Subcutaneous abdominal adipose tissue (tissue), 5 donors: ENCODE data around the gene VANGL1.

Experiments used
- H3K27ac ChIP-seq: one replicate; pipeline ENCODE4 v1.7.0; 2013; ENCODE audit warnings: low read depth, mild to moderate bottlenecking, inconsistent platforms, low read length, moderate library complexity
- H3K27me3 ChIP-seq, 5 donors: one replicate each; pipeline ENCODE4 v1.7.0; 2013; ENCODE audit warnings: low read length in 5 of 5, inconsistent platforms in 1 of 5; ENCODE audit not compliant: control insufficient read depth in 5 of 5, insufficient read depth in 4 of 5
- H3K36me3 ChIP-seq, 5 donors: one replicate each; pipeline ENCODE4 v1.7.0; 2013; ENCODE audit warnings: low read length in 5 of 5; ENCODE audit not compliant: control insufficient read depth in 5 of 5, insufficient read depth in 5 of 5
- H3K4me1 ChIP-seq, 5 donors: one replicate each; pipeline ENCODE4 v1.7.0; 2013; ENCODE audit warnings: low read length in 5 of 5, mild to moderate bottlenecking in 3 of 5, moderate library complexity in 1 of 5; ENCODE audit not compliant: control insufficient read depth in 5 of 5, insufficient read depth in 5 of 5
- H3K4me3 ChIP-seq, 5 donors: one replicate each; pipeline ENCODE4 v1.7.0; 2013; ENCODE audit warnings: low read length in 5 of 5, low read depth in 1 of 5
- H3K9ac ChIP-seq, 5 donors: one replicate each; pipeline ENCODE4 v1.7.0; 2013; ENCODE audit warnings: low read length in 5 of 5, mild to moderate bottlenecking in 4 of 5, moderate library complexity in 3 of 5
- H3K9me3 ChIP-seq, 5 donors: one replicate each; pipeline ENCODE4 v1.7.0; 2013; ENCODE audit warnings: low read length in 5 of 5; ENCODE audit not compliant: control insufficient read depth in 5 of 5
- donor health status: healthy.
- donor health status: healthy.
- donor health status: healthy.
- donor health status: healthy.
- donor health status: healthy.

VANGL1 gene

DNA sequence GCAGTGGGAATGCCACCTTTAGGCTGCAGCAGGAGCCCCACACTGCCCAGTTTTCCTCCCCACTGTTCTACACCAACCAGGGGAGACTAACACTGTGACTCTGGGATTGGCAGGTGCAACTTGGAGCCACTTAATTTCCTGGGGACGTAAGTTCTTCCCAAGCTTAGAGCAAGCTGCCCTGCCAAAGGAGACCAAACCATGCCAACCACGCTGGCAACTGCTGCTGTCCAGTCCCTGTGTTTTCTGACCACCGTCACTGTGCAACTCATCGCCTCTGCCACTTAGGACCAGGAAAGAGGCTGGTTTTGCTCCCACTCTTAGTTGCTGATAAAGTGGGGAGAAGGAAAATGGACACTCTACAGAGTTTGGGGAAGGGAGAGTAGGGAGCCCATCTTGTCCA lies 50.5 kb downstream of the VANGL1 start:
- no peak overlapping the region for H3K9ac ChIP-seq
- no peak overlapping the region for H3K4me3 ChIP-seq
- H3K4me1 ChIP-seq: no peaks in the 10 kb centered on the region
- no peaks in the 10 kb centered on the region for H3K27me3 ChIP-seq
- no peak overlapping the region for H3K27ac ChIP-seq
- H3K36me3 ChIP-seq: peaks cover 3 to 30% (median 28%) of the 10 kb centered on the region in 5 donors
- no peaks in the 10 kb centered on the region for H3K9me3 ChIP-seq

GRCh38 chr1:115694805-115695204 lies 53.0 kb downstream of the VANGL1 start:
- Histone ChIP-seq H3K4me3 (no peak overlapping the region), H3K27me3 (no peaks in the 10 kb centered on the region), H3K4me1 (no peaks in the 10 kb centered on the region), H3K9ac (no peak overlapping the region), H3K27ac (no peak overlapping the region), H3K36me3 (peaks cover 3 to 30% (median 26%) of the 10 kb centered on the region in 5 donors), H3K9me3 (no peaks in the 10 kb centered on the region)

GRCh38 chr1:115697619-115698018 lies 55.8 kb downstream of the VANGL1 start:
- peaks cover 0 to 3% (median under 1%) of the 10 kb centered on the region in 5 donors for H3K36me3 ChIP-seq
- no peaks in the 10 kb centered on the region for H3K9me3 ChIP-seq
- H3K27me3 ChIP-seq: no peaks in the 10 kb centered on the region
- no peak overlapping the region for H3K9ac ChIP-seq
- no peak overlapping the region for H3K27ac ChIP-seq
- no peak overlapping the region for H3K4me3 ChIP-seq
- H3K4me1 ChIP-seq: no peaks in the 10 kb centered on the region

DNA sequence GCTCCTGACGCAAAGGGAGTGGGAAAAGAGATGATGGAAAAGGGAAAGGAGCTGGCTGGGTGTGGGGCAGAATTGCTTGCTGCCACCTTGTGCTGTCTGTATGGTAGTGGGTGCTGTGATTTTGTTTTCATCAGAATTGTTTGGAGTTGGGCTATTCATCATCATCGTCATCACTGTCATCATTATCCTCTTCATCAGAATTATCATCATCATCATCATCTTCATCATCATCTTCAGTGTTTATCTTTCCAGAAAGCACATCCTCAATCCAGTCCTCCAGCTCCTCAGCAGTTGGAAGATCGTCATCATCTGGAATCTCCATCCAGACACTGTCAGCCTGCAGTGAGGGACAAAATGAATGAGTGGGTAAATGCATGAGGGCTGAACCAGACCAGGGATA lies 59.3 kb downstream of the VANGL1 start:
- H3K9me3 ChIP-seq: no peaks in the 10 kb centered on the region
- H3K9ac ChIP-seq: no peak overlapping the region
- H3K36me3 ChIP-seq: no peaks in the 10 kb centered on the region
- no peaks in the 10 kb centered on the region for H3K4me1 ChIP-seq
- H3K4me3 ChIP-seq: no peak overlapping the region
- H3K27ac ChIP-seq: no peak overlapping the region
- H3K27me3 ChIP-seq: no peaks in the 10 kb centered on the region

DNA sequence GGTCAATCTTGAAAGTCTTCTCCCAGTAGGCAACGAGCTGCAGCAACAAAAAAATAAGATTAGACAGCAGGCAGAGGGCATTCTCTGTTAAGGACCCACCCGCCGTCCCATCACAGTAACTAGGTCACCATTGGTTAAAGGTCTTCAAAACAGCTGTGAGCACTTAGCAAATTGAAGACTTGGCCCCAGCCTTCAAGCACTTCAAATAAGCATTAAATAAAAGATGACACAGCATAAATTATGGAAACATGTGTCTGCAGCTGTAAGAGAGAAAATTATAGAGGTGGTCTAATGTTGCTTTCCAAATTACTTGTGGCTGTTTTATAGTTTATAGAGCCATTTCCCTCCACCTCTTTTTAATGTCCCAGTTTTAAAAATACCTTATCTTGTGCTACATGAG lies 61.2 kb downstream of the VANGL1 start:
- Histone ChIP-seq H3K9ac (no peak overlapping the region), H3K27me3 (no peaks in the 10 kb centered on the region), H3K4me1 (no peaks in the 10 kb centered on the region), H3K4me3 (no peak overlapping the region), H3K27ac (no peak overlapping the region), H3K9me3 (no peaks in the 10 kb centered on the region), H3K36me3 (no peaks in the 10 kb centered on the region)

DNA sequence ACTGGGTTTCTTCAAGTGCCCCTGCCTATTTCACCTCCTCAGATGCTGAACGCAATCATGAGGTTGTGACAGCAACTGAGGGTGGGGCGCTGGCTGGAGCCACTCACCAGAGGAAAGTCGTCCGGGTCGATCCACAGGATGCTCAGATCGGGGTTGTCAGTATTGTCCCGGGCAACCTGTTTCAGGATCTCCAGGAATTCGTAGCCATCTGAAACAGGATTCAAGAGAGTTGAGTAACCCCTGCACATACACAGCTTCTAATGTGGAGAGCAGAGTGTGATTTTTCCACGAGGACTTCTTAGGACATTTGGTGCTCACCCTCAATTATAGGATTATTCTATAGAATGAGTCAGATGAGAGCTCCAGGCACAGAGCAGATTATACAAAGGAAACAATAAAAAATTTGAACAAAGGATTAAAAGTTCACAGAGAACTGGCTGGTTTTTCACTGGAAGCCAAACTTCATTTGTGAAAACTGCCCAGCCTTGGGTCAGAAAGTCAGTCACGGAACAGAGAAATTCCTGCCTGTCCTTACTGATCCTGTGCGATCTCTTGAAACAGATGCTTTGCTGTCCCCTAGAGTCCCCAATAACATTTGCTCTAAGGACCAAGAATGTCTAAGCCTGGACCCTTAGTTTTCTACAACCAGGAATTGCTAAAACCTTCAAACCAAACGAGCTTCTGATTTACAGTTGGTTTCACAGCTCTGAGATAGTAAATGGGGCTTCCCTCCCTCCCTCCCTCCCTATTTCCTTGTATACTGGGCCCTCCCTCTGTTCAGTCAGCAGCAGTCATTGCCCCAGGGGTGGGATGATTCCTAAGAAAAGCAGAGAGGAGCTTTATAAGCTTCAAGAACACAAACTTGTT lies 63.5 kb downstream of the VANGL1 start:
- Histone ChIP-seq H3K36me3 (no peaks in the 10 kb centered on the region), H3K27ac (no peak overlapping the region), H3K4me3 (no peak overlapping the region), H3K27me3 (peaks cover 0 to 4% (median 0%) of the 10 kb centered on the region in 5 donors), H3K9me3 (no peaks in the 10 kb centered on the region), H3K4me1 (no peaks in the 10 kb centered on the region), H3K9ac (no peak overlapping the region)

GRCh38 chr1:115705963-115706362 lies 64.2 kb downstream of the VANGL1 start:
- H3K36me3 ChIP-seq: no peaks in the 10 kb centered on the region
- H3K9ac ChIP-seq: no peak overlapping the region
- H3K4me3 ChIP-seq: no peak overlapping the region
- H3K27ac ChIP-seq: no peak overlapping the region
- H3K27me3 ChIP-seq: peaks cover 0 to 9% (median 2%) of the 10 kb centered on the region in 5 donors
- no peaks in the 10 kb centered on the region for H3K9me3 ChIP-seq
- H3K4me1 ChIP-seq: no peaks in the 10 kb centered on the region

GRCh38 chr1:115706587-115707425 lies 65.0 kb downstream of the VANGL1 start:
- Histone ChIP-seq H3K36me3 (no peaks in the 10 kb centered on the region), H3K27ac (no peak overlapping the region), H3K9me3 (no peaks in the 10 kb centered on the region), H3K27me3 (peaks cover 0 to 9% (median 2%) of the 10 kb centered on the region in 5 donors), H3K4me3 (no peak overlapping the region), H3K9ac (no peak overlapping the region), H3K4me1 (no peaks in the 10 kb centered on the region)

GRCh38 chr1:115710859-115711624 lies 69.3 kb downstream of the VANGL1 start:
- H3K9ac ChIP-seq: no peak overlapping the region
- H3K36me3 ChIP-seq: no peaks in the 10 kb centered on the region
- H3K27ac ChIP-seq: no peak overlapping the region
- H3K9me3 ChIP-seq: no peaks in the 10 kb centered on the region
- H3K4me1 ChIP-seq: no peaks in the 10 kb centered on the region
- H3K4me3 ChIP-seq: no peak overlapping the region
- peaks cover 0 to 9% (median 6%) of the 10 kb centered on the region in 5 donors for H3K27me3 ChIP-seq
